ENCODE results near the gene RHO.

The RHO gene

GRCh38 chr3:129560269-129560787, 31.9 kb downstream of the RHO start:
- DNase-seq (ENCODE audit: low read depth) = no peak

- DNase-seq (ENCODE audit: low read depth) = no peak
Observed at GRCh38 chr3:129560911-129561594, 32.6 kb downstream of the RHO start.

GRCh38 chr3:129561619-129562248, 33.3 kb downstream of the RHO start:
- no peak for DNase-seq (ENCODE audit: low read depth)

GRCh38 chr3:129562803-129563202, 34.4 kb downstream of the RHO start:
- DNase-seq (ENCODE audit: low read depth) = no peak

- DNase-seq (ENCODE audit: low read depth) = no peak
Observed at GRCh38 chr3:129563332-129563731, 34.9 kb downstream of the RHO start.

GRCh38 chr3:129563850-129564535, 35.6 kb downstream of the RHO start:
- no peak for DNase-seq (ENCODE audit: low read depth)

- DNase-seq (ENCODE audit: low read depth) = no peak
Observed at GRCh38 chr3:129564981-129565644, 36.7 kb downstream of the RHO start.

GRCh38 chr3:129565902-129566301, 37.5 kb downstream of the RHO start:
- no peak for DNase-seq (ENCODE audit: low read depth)

GRCh38 chr3:129567176-129567705, 38.8 kb downstream of the RHO start:
- DNase-seq (ENCODE audit: low read depth) = no peak

- no peak for DNase-seq (ENCODE audit: low read depth)
Observed at GRCh38 chr3:129567939-129568338, 39.5 kb downstream of the RHO start.

- no peak for DNase-seq (ENCODE audit: low read depth)
Observed at GRCh38 chr3:129569856-129570255, 41.4 kb downstream of the RHO start.

- DNase-seq (ENCODE audit: low read depth) = no peak
Observed at GRCh38 chr3:129571605-129572547, 43.4 kb downstream of the RHO start.

GRCh38 chr3:129572603-129573002, 44.2 kb downstream of the RHO start:
- no peak for DNase-seq (ENCODE audit: low read depth)

- DNase-seq (ENCODE audit: low read depth) = no peak
Observed at GRCh38 chr3:129573493-129573892, 45.1 kb downstream of the RHO start.

- DNase-seq (ENCODE audit: low read depth) = no peak
Observed at GRCh38 chr3:129574206-129574605, 45.8 kb downstream of the RHO start.

- no peak for DNase-seq (ENCODE audit: low read depth)
Observed at GRCh38 chr3:129575233-129575996, 47.0 kb downstream of the RHO start.

- no peak for DNase-seq (ENCODE audit: low read depth)
Observed at GRCh38 chr3:129575997-129576384, 47.6 kb downstream of the RHO start.

GRCh38 chr3:129576514-129577352, 48.3 kb downstream of the RHO start:
- peak; percentile 39 for DNase-seq (ENCODE audit: low read depth)

- no peak for DNase-seq (ENCODE audit: low read depth)
Observed at GRCh38 chr3:129577366-129577765, 48.9 kb downstream of the RHO start.
